ENCODE data around the gene SPRYD4.
"Not testable (repeated sequence)": the region's sequence is repeated elsewhere in the genome, so short reads cannot be mapped to it uniquely, and the experiment has no call there.

The SPRYD4 gene

GRCh38 chr12:56468216-56469006 is at the start of gene SPRYD4:
Gene SPRYD4, plus strand, starts transcription at chr12:56468578. Its CDS starts 14 bp downstream, at chr12:56468592.
- Mint-ChIP-seq H3K27ac (peak within 1 kb of the TSS; percentile 100), H3K4me1 (ENCODE audit: low read depth) (peaks cover 42% of the 10 kb centered on the region), H3K4me3 (peak within 1 kb of the TSS; percentile 98), H3K9me3 (no peaks in the 10 kb centered on the region), H3K27me3 (no peaks in the 10 kb centered on the region), H3K36me3 (ENCODE audit: low read depth) (peaks cover 30% of the 10 kb centered on the region)

GRCh38 chr12:56420411-56420810 is 48.0 kb upstream of the SPRYD4 start:
- H3K27me3 Mint-ChIP-seq, result no peaks in the 10 kb centered on the region
- H3K4me3 Mint-ChIP-seq, result no peak overlapping the region
- H3K36me3 Mint-ChIP-seq (ENCODE audit: low read depth), result peaks cover 77% of the 10 kb centered on the region
- no peaks in the 10 kb centered on the region for H3K4me1 Mint-ChIP-seq (ENCODE audit: low read depth)
- H3K27ac Mint-ChIP-seq, result peak overlapping the region; percentile 11
- no peaks in the 10 kb centered on the region for H3K9me3 Mint-ChIP-seq

- Mint-ChIP-seq H3K4me3 (no peak overlapping the region), H3K36me3 (ENCODE audit: low read depth) (peaks cover 64% of the 10 kb centered on the region), H3K4me1 (ENCODE audit: low read depth) (no peaks in the 10 kb centered on the region), H3K27me3 (no peaks in the 10 kb centered on the region), H3K9me3 (no peaks in the 10 kb centered on the region), H3K27ac (no peak overlapping the region)
Observed at GRCh38 chr12:56425193-56425592, 43.2 kb upstream of the SPRYD4 start.

GRCh38 chr12:56425940-56426438 is 42.4 kb upstream of the SPRYD4 start:
- Mint-ChIP-seq H3K36me3 (ENCODE audit: low read depth) (peaks cover 61% of the 10 kb centered on the region), H3K4me3 (no peak overlapping the region), H3K9me3 (no peaks in the 10 kb centered on the region), H3K4me1 (ENCODE audit: low read depth) (no peaks in the 10 kb centered on the region), H3K27me3 (no peaks in the 10 kb centered on the region), H3K27ac (no peak overlapping the region)

- peaks cover 49% of the 10 kb centered on the region for H3K36me3 Mint-ChIP-seq (ENCODE audit: low read depth)
- no peak overlapping the region for H3K27ac Mint-ChIP-seq
- no peak overlapping the region for H3K4me3 Mint-ChIP-seq
- H3K4me1 Mint-ChIP-seq (ENCODE audit: low read depth), result no peaks in the 10 kb centered on the region
- H3K27me3 Mint-ChIP-seq, result no peaks in the 10 kb centered on the region
- H3K9me3 Mint-ChIP-seq, result no peaks in the 10 kb centered on the region
Observed at GRCh38 chr12:56431288-56431687, 37.1 kb upstream of the SPRYD4 start.

- no peaks in the 10 kb centered on the region for H3K4me1 Mint-ChIP-seq (ENCODE audit: low read depth)
- H3K27ac Mint-ChIP-seq, result no peak overlapping the region
- H3K36me3 Mint-ChIP-seq (ENCODE audit: low read depth), result peaks cover 49% of the 10 kb centered on the region
- H3K9me3 Mint-ChIP-seq, result no peaks in the 10 kb centered on the region
- no peaks in the 10 kb centered on the region for H3K27me3 Mint-ChIP-seq
- H3K4me3 Mint-ChIP-seq, result no peak overlapping the region
Observed at GRCh38 chr12:56431850-56432249, 36.5 kb upstream of the SPRYD4 start.

GRCh38 chr12:56434828-56435227 is 33.5 kb upstream of the SPRYD4 start:
- Mint-ChIP-seq H3K27me3 (no peaks in the 10 kb centered on the region), H3K27ac (no peak overlapping the region), H3K4me3 (no peak overlapping the region), H3K36me3 (ENCODE audit: low read depth) (peaks cover 39% of the 10 kb centered on the region), H3K9me3 (no peaks in the 10 kb centered on the region), H3K4me1 (ENCODE audit: low read depth) (no peaks in the 10 kb centered on the region)

GRCh38 chr12:56437430-56438176 is 30.8 kb upstream of the SPRYD4 start:
- no peaks in the 10 kb centered on the region for H3K27me3 Mint-ChIP-seq
- H3K4me3 Mint-ChIP-seq, result no peak overlapping the region
- H3K27ac Mint-ChIP-seq, result no peak overlapping the region
- no peaks in the 10 kb centered on the region for H3K4me1 Mint-ChIP-seq (ENCODE audit: low read depth)
- no peaks in the 10 kb centered on the region for H3K9me3 Mint-ChIP-seq
- peaks cover 32% of the 10 kb centered on the region for H3K36me3 Mint-ChIP-seq (ENCODE audit: low read depth)

- not testable (repeated sequence) for H3K4me3 Mint-ChIP-seq; H3K27ac Mint-ChIP-seq; H3K9me3 Mint-ChIP-seq; H3K27me3 Mint-ChIP-seq; H3K4me1 Mint-ChIP-seq (ENCODE audit: low read depth)
- peaks cover 48% of the 10 kb centered on the region for H3K36me3 Mint-ChIP-seq (ENCODE audit: low read depth)
Observed at GRCh38 chr12:56443208-56443607, 25.2 kb upstream of the SPRYD4 start.

GRCh38 chr12:56448860-56449621 is 19.3 kb upstream of the SPRYD4 start, which contains the start of gene TIMELESS:
Gene TIMELESS, minus strand, starts transcription at chr12:56449426. Its CDS starts 15,256 bp downstream, at chr12:56434170.
- Mint-ChIP-seq H3K27me3 (no peaks in the 10 kb centered on the region), H3K36me3 (ENCODE audit: low read depth) (peaks cover 19% of the 10 kb centered on the region), H3K27ac (peak within 1 kb of the TSS; percentile 94), H3K9me3 (peaks cover 3% of the 10 kb centered on the region), H3K4me3 (peak within 1 kb of the TSS; percentile 90), H3K4me1 (ENCODE audit: low read depth) (peaks cover 18% of the 10 kb centered on the region)

- Mint-ChIP-seq H3K9me3 (no peaks in the 10 kb centered on the region), H3K27ac (peak overlapping the region; percentile 94), H3K4me1 (ENCODE audit: low read depth) (peaks cover 18% of the 10 kb centered on the region), H3K27me3 (no peaks in the 10 kb centered on the region), H3K4me3 (peak overlapping the region; percentile 90), H3K36me3 (ENCODE audit: low read depth) (peaks cover 13% of the 10 kb centered on the region)
Observed at GRCh38 chr12:56449622-56449984, 18.8 kb upstream of the SPRYD4 start.

- Mint-ChIP-seq H3K27me3 (no peaks in the 10 kb centered on the region), H3K27ac (no peak overlapping the region)
Observed at GRCh38 chr12:56450241-56450640, 18.1 kb upstream of the SPRYD4 start.

GRCh38 chr12:56451147-56451546 is 17.2 kb upstream of the SPRYD4 start:
- Mint-ChIP-seq H3K27me3 (no peaks in the 10 kb centered on the region), H3K4me3 (no peak overlapping the region), H3K4me1 (ENCODE audit: low read depth) (peaks cover 18% of the 10 kb centered on the region), H3K27ac (peak overlapping the region; percentile 29), H3K36me3 (ENCODE audit: low read depth) (peaks cover 9% of the 10 kb centered on the region), H3K9me3 (no peaks in the 10 kb centered on the region)

More at GRCh38 chr12:56450241-56450640, 18.1 kb upstream of the SPRYD4 start:
- H3K36me3 Mint-ChIP-seq (ENCODE audit: low read depth), result peaks cover 9% of the 10 kb centered on the region
- peaks cover 18% of the 10 kb centered on the region for H3K4me1 Mint-ChIP-seq (ENCODE audit: low read depth)
- peak overlapping the region; percentile 90 for H3K4me3 Mint-ChIP-seq
- H3K9me3 Mint-ChIP-seq, result no peaks in the 10 kb centered on the region

GRCh38 chr12:56454557-56454956 is 13.8 kb upstream of the SPRYD4 start, which contains the start of gene MIP:
Gene MIP, minus strand, starts transcription at chr12:56454657. Its CDS starts 44 bp downstream, at chr12:56454613.
- Mint-ChIP-seq H3K27me3 (no peaks in the 10 kb centered on the region), H3K27ac (no peak within 1 kb of the TSS), H3K36me3 (ENCODE audit: low read depth) (no peaks in the 10 kb centered on the region), H3K9me3 (no peaks in the 10 kb centered on the region), H3K4me1 (ENCODE audit: low read depth) (peaks cover 6% of the 10 kb centered on the region), H3K4me3 (no peak within 1 kb of the TSS)

Data from stimulated activated naive CD8-positive, alpha-beta T cell treated with anti-CD3 and anti-CD28 coated beads, Interleukin-15, Interleukin-2, amounts not matched to agents 100 ng/mL and 50 ng/mL, for 24 hours (primary cell).